CD4-positive, alpha-beta memory T cell (primary cell): Measurements from ENCODE around the gene ZMIZ1. TPM values are rescaled to one million over a fixed set of nuclear protein-coding genes. Genes with fewer than 3 reads are reported as not detected.

Experiments
- CTCF ChIA-PET: fragments of 350-600 bp; sonication (Branson Sonifier 250); formaldehyde crosslinking; loops from one replicate; lab custom pipeline; 2021; ENCODE audit warnings: inconsistent platforms; ENCODE audit not compliant: partially characterized antibody; lab: Charles Lee
- POLR2A ChIA-PET: fragments of 350-600 bp; sonication (Branson Sonifier 250); formaldehyde crosslinking; loops from one replicate; lab custom pipeline; 2021; ENCODE audit not compliant: partially characterized antibody; lab: Charles Lee
- DNase-seq, 5 donors: peaks; one replicate each; pipeline versions ENCODE4 v3.0.0 to v3.0.0-alpha.2; 2020 to 2022; ENCODE audit warnings: mixed read lengths in 1 of 5
- H3K27ac ChIP-seq: one replicate; pipeline ENCODE4 v1.7.0; 2013; ENCODE audit warnings: low read depth, low read length
- H3K27me3 ChIP-seq: 2 replicates; pipeline ENCODE4 v1.7.0; 2013; ENCODE audit warnings: mild to moderate bottlenecking, low read length, moderate library complexity; ENCODE audit not compliant: insufficient read depth
- H3K36me3 ChIP-seq: 2 replicates; pipeline ENCODE4 v1.7.0; 2013; ENCODE audit warnings: mild to moderate bottlenecking, low read length, moderate library complexity; ENCODE audit not compliant: insufficient read depth
- H3K4me1 ChIP-seq: 2 replicates; pipeline ENCODE4 v1.7.0; 2013; ENCODE audit warnings: mild to moderate bottlenecking, low read length, moderate library complexity; ENCODE audit not compliant: insufficient read depth
- H3K4me3 ChIP-seq, 2 donors: one replicate each; pipeline ENCODE4 v1.7.0; 2013; ENCODE audit warnings: low read length in 2 of 2, mild to moderate bottlenecking in 1 of 2
- H3K9me3 ChIP-seq, 2 donors: one replicate each; pipeline ENCODE4 v1.7.0; 2013; ENCODE audit warnings: low read length in 2 of 2, control low read depth in 1 of 2; ENCODE audit not compliant: control insufficient read depth in 1 of 2
- H3K27ac Mint-ChIP-seq, 7 donors: one replicate each; pipeline ENCODE4 v1.8.0; 2020 to 2021; ENCODE audit warnings: mixed read lengths in 7 of 7, mild to moderate bottlenecking in 6 of 7, inconsistent platforms in 3 of 7, moderate library complexity in 3 of 7
- H3K27me3 Mint-ChIP-seq, 2 donors: one replicate each; pipeline ENCODE4 v1.8.0; 2020 to 2021; ENCODE audit warnings: mixed read lengths in 2 of 2
- H3K36me3 Mint-ChIP-seq, 2 donors: one replicate each; pipeline ENCODE4 v1.8.0; 2020 to 2021; ENCODE audit warnings: mixed read lengths in 2 of 2, inconsistent platforms in 1 of 2, mild to moderate bottlenecking in 1 of 2
- H3K4me1 Mint-ChIP-seq, 4 donors: one replicate each; pipeline ENCODE4 v1.8.0; 2020 to 2021; ENCODE audit warnings: mixed read lengths in 4 of 4, mild to moderate bottlenecking in 1 of 4
- H3K4me3 Mint-ChIP-seq, 8 donors: one replicate each; pipeline ENCODE4 v1.8.0; 2020 to 2021; ENCODE audit warnings: mixed read lengths in 8 of 8, mild to moderate bottlenecking in 7 of 8, moderate library complexity in 6 of 8, inconsistent platforms in 3 of 8
- H3K9me3 Mint-ChIP-seq, 8 donors: one replicate each; pipeline ENCODE4 v1.8.0; 2020 to 2021; ENCODE audit warnings: mixed read lengths in 8 of 8, mild to moderate bottlenecking in 5 of 8, inconsistent platforms in 3 of 8, moderate library complexity in 1 of 8
- intact Hi-C: fragments of 100-400 bp; cut with micrococcal nuclease; formaldehyde crosslinking; loops from one replicate; pipeline ENCODE4 v1.15.1; 2023
- polyA plus RNA-seq, 2 donors: library from polyadenylated mRNA; unstranded; fragments of 300-500 nt; fragmentation: Illumina TruSeq; gene quantifications; one replicate each; pipeline ENCODE4 v1.2.3, GENCODE V29; 2021
- total RNA-seq, 2 experiments: library from RNA; stranded (reverse); gene quantifications; one replicate each; pipeline ENCODE4 v1.2.3, GENCODE V29; 2021

ZMIZ1 gene
- total and polyA plus RNA-seq, 4 experiments from 2014 or later, result 0.58 to 25.4 (median 14.0) TPM

DNA sequence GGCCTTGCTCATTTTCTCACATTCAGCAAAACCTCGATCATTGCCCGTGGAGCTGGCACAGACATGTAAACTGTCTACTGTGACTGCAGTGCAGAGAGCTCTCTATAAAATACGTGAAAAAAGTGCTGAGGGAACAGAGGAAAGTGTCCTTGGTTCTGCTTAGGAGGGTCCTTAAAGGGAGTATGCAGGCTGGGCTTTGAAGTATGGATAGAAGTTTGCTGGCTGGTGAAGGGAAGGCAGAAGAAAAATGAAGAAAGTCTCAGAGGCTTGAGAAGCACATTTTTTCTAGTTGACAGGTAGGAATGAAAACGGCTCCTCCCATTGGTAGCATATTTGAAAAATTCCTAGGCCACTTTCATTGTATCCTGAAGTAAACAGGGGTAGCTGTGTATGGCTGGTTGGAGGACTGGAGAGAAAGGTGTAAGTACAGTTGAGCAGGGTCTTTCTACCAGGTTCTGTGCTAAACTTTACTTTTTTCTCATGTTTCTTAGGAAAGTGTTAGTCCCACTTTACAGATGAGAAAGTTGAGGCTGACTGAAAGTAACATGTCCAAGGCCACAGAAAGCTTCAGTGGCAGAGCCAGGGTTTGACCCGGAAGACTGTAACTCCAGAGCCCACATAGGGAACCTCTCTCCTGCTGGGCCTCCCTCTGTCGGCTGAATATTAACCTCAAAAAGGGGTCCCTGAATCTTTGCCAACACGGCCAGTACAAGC, 215.5 kb downstream of the ZMIZ1 start:
- POLR2A ChIA-PET, result interaction anchor here (1.1 to 3.9 kb wide), 2 partner anchors 33 to 39 kb away, joined by 4 to 25 read pairs; no protein-coding TSS in a partner anchor
- peak overlapping the region in 3 of 8 donors; percentile 11 to 61 (median 41) for H3K4me3 Mint-ChIP-seq
- intact Hi-C loops, result loop anchor here (10.0 kb wide), 1 partner anchor 160 kb away; the partner anchor contains the start of gene ZCCHC24
- Histone ChIP-seq H3K4me1 (peaks cover 41% of the 10 kb centered on the region), H3K4me3 (no peak overlapping the region), H3K36me3 (no peaks in the 10 kb centered on the region), H3K27me3 (no peaks in the 10 kb centered on the region), H3K27ac (no peak overlapping the region), H3K9me3 (no peaks in the 10 kb centered on the region)
- peaks cover 11 to 14% of the 10 kb centered on the region in 2 donors for H3K36me3 Mint-ChIP-seq
- no peak for DNase-seq
- CTCF ChIA-PET, result interaction anchor here (0.8 to 1.7 kb wide), 3 partner anchors 9 to 90 kb away, joined by 4 to 5 read pairs (median 4); no protein-coding TSS in a partner anchor
- H3K9me3 Mint-ChIP-seq, result no peaks in the 10 kb centered on the region
- peaks cover 33 to 69% (median 38%) of the 10 kb centered on the region in 4 donors for H3K4me1 Mint-ChIP-seq
- peak overlapping the region; percentile 5 to 96 (median 93) for H3K27ac Mint-ChIP-seq
- no peaks in the 10 kb centered on the region for H3K27me3 Mint-ChIP-seq

- peaks cover 41% of the 10 kb centered on the region for H3K4me1 ChIP-seq
- no peaks in the 10 kb centered on the region for H3K27me3 Mint-ChIP-seq
Measured at GRCh38 chr10:79285315-79286197, 216.8 kb downstream of the ZMIZ1 start.

DNA sequence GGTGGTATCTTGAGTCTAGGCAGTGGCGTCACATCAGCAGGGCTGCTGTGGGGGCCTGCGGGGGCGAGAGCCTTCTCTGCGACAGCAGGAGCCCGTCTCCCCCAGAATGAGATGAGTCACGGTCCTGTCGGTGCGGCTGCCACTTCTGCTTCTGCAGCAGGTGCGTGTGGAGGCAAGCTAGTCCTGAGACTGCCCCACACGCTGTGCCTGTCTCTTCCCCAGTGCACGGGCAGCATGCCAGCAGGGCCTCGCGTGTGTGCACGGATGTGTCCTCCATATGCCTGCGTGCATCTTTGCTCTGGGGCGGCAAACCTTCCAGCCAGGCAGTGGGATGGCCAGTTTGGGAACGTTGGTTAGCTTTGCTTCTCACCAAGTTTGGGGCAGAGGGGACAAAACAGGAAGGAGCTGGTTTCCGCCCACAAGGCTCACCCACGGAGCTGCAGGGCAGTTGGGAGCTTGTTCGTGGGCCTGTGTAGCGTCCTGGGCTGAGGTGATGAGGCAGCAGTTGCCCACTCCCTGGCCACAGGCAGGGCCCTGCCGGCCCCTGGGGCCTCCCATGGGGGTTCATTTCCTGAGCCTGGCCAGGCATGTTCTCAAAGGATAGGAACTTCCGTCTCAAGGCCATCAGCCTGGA, 217.7 kb downstream of the ZMIZ1 start:
- Histone ChIP-seq H3K4me1 (peaks cover 41% of the 10 kb centered on the region), H3K4me3 (peak overlapping the region in 1 of 2 donors; percentile 20), H3K27me3 (no peaks in the 10 kb centered on the region), H3K27ac (peak overlapping the region; percentile 54), H3K36me3 (peaks cover 5% of the 10 kb centered on the region), H3K9me3 (no peaks in the 10 kb centered on the region)
- POLR2A ChIA-PET, result interaction anchor here (0.7 to 3.9 kb wide), 12 partner anchors 8 to 159 kb away, joined by 3 to 25 read pairs (median 4); partner anchors contain the start of genes PPIF and ZCCHC24
- peak; percentile 52 to 94 (median 79) for DNase-seq
- intact Hi-C loops, result loop anchor here (1.0 to 10.0 kb wide), 6 partner anchors 31 to 158 kb away; partner anchors contain the start of genes PPIF and ZCCHC24
- peaks cover 6 to 21% of the 10 kb centered on the region in 2 donors for H3K36me3 Mint-ChIP-seq
- H3K4me1 Mint-ChIP-seq, result peaks cover 33 to 61% (median 38%) of the 10 kb centered on the region in 4 donors
- H3K27me3 Mint-ChIP-seq, result no peaks in the 10 kb centered on the region
- H3K9me3 Mint-ChIP-seq, result no peaks in the 10 kb centered on the region
- CTCF ChIA-PET, result interaction anchor here (0.7 to 1.7 kb wide), 6 partner anchors 30 to 91 kb away, joined by 3 to 7 read pairs (median 4); partner anchors contain the start of gene PPIF
- H3K4me3 Mint-ChIP-seq, result peak overlapping the region; percentile 7 to 91 (median 81)
- peak overlapping the region; percentile 89 to 96 (median 93) for H3K27ac Mint-ChIP-seq

More at GRCh38 chr10:79285315-79286197, 216.8 kb downstream of the ZMIZ1 start:
- peaks cover 10 to 19% of the 10 kb centered on the region in 2 donors for H3K36me3 Mint-ChIP-seq
- ChIA-PET POLR2A (interaction anchor here (1.0 to 3.9 kb wide), 9 partner anchors 8 to 62 kb away, joined by 3 to 25 read pairs (median 5); partner anchors contain the start of gene PPIF), CTCF (interaction anchor here (0.9 to 1.7 kb wide), 5 partner anchors 7 to 90 kb away, joined by 3 to 7 read pairs (median 4); partner anchors contain the start of gene PPIF)
- H3K4me3 ChIP-seq, result peak overlapping the region; percentile 4 to 20
- intact Hi-C loops, result loop anchor here (1.0 to 10.0 kb wide), 6 partner anchors 32 to 159 kb away; partner anchors contain the start of genes PPIF and ZCCHC24
- no peaks in the 10 kb centered on the region for H3K27me3 ChIP-seq
- no peaks in the 10 kb centered on the region for H3K36me3 ChIP-seq
- no peaks in the 10 kb centered on the region for H3K9me3 ChIP-seq
- H3K27ac Mint-ChIP-seq, result peak overlapping the region; percentile 86 to 96 (median 93)
- H3K27ac ChIP-seq, result peak overlapping the region; percentile 54
- DNase-seq, result no peak
- peaks cover 33 to 67% (median 38%) of the 10 kb centered on the region in 4 donors for H3K4me1 Mint-ChIP-seq
- no peaks in the 10 kb centered on the region for H3K9me3 Mint-ChIP-seq
- H3K4me3 Mint-ChIP-seq, result peak overlapping the region; percentile 73 to 91 (median 81)

- H3K27ac ChIP-seq, result no peak overlapping the region
Measured at GRCh38 chr10:79287973-79288723, 219.4 kb downstream of the ZMIZ1 start.

DNA sequence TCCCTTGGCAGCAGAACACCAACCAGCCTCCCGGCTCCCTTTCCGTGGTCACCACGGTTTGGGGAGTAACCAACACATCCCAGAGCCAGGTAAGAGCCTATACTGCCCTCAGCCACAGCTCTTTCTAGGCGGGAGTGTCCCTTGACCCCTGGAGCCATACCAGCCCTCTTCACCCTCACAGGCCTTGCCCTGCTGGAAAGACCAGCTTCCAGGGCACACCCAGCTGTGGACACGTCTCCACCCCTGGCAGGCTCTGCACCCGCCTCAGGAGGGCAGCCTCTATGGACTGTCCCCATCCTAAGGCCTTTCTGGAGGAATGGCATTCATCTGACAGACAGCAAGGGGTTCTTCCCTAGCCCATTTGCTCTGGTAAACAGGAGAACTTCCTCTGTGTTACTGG, 221.0 kb downstream of the ZMIZ1 start:
- peaks cover 10 to 33% of the 10 kb centered on the region in 2 donors for H3K36me3 Mint-ChIP-seq
- H3K27me3 Mint-ChIP-seq, result no peaks in the 10 kb centered on the region
- intact Hi-C loops, result loop anchor here (10.0 kb wide), 1 partner anchor 155 kb away; the partner anchor contains the start of gene ZCCHC24
- H3K4me3 ChIP-seq, result no peak overlapping the region
- no peaks in the 10 kb centered on the region for H3K9me3 ChIP-seq
- no peaks in the 10 kb centered on the region for H3K27me3 ChIP-seq
- peaks cover 26 to 39% (median 28%) of the 10 kb centered on the region in 4 donors for H3K4me1 Mint-ChIP-seq
- no peak for DNase-seq
- peaks cover 29% of the 10 kb centered on the region for H3K4me1 ChIP-seq
- H3K9me3 Mint-ChIP-seq, result peaks cover 0 to 2% (median 0%) of the 10 kb centered on the region in 8 donors
- peak overlapping the region in 3 of 7 donors; percentile 50 to 82 (median 61) for H3K27ac Mint-ChIP-seq
- ChIA-PET CTCF (interaction anchor here (2.8 kb wide), 1 partner anchor 58 kb away, joined by 6 read pairs; no protein-coding TSS in a partner anchor), POLR2A (no interaction called here)
- H3K36me3 ChIP-seq, result peaks cover 12% of the 10 kb centered on the region
- H3K4me3 Mint-ChIP-seq, result no peak overlapping the region
- no peak overlapping the region for H3K27ac ChIP-seq

More at GRCh38 chr10:79287973-79288723, 219.4 kb downstream of the ZMIZ1 start:
- Mint-ChIP-seq H3K9me3 (peaks cover 0 to 2% (median 0%) of the 10 kb centered on the region in 8 donors), H3K4me1 (peaks cover 36 to 55% (median 38%) of the 10 kb centered on the region in 4 donors), H3K36me3 (peaks cover 6 to 24% of the 10 kb centered on the region in 2 donors), H3K27me3 (no peaks in the 10 kb centered on the region), H3K4me3 (peak overlapping the region in 1 of 8 donors; percentile 7), H3K27ac (peak overlapping the region in 5 of 7 donors; percentile 24 to 84 (median 75))
- ChIA-PET POLR2A (interaction anchor here (1.6 to 3.5 kb wide), 2 partner anchors 33 to 35 kb away, joined by 3 to 21 read pairs; no protein-coding TSS in a partner anchor), CTCF (interaction anchor here (2.8 kb wide), 1 partner anchor 60 kb away, joined by 6 read pairs; no protein-coding TSS in a partner anchor)
- Histone ChIP-seq H3K27me3 (no peaks in the 10 kb centered on the region), H3K4me3 (no peak overlapping the region), H3K4me1 (peaks cover 41% of the 10 kb centered on the region), H3K9me3 (no peaks in the 10 kb centered on the region), H3K36me3 (peaks cover 5% of the 10 kb centered on the region)
- no peak for DNase-seq
- intact Hi-C loops, result loop anchor here (2.0 to 10.0 kb wide), 2 partner anchors 45 to 157 kb away; partner anchors contain the start of gene ZCCHC24
